HFF-Myc (cell line): ENCODE data around the gene MSANTD7.

Experiments used
- DNase-seq: peaks from one replicate; pipeline ENCODE4 v3.0.0-alpha.2; 2011; ENCODE audit warnings: low read depth; ENCODE audit errors: extremely low read depth
- H3K4me3 ChIP-seq: replicated peaks from 2 replicates; pipeline ENCODE4 v1.5.1; 2011; ENCODE audit warnings: low read depth, mild to moderate bottlenecking, control low read depth, low read length
- TF ChIP-seq, protein P1 (sequence below): IDR thresholded peaks from 2 replicates; pipeline ENCODE4 v1.5.1; 2012; ENCODE audit warnings: mild to moderate bottlenecking, low read depth, low read length, control low read depth; ENCODE audit errors: missing control alignments

The MSANTD7 gene

DNA sequence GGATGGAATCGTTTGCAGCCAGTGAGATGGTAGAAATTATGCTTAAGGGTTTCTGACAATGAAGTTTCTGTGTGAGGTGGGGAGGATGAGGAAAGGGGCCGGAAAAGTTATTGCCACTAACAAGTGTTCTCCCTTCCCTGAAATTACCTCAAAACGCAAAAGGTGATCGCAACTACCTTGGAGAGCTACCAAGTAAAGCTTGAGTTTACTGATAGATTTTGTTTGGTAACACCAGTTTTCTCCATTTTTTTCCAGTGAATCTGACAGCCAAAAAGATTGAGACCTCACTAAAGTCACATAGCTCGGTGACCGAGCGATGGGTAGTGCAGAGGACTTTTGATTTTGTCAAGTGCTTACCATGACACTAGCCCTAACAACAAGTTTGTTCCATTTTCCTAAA, 42.1 kb downstream of the MSANTD7 start:
- no peak for DNase-seq
- TF ChIP-seq, protein P1, sequence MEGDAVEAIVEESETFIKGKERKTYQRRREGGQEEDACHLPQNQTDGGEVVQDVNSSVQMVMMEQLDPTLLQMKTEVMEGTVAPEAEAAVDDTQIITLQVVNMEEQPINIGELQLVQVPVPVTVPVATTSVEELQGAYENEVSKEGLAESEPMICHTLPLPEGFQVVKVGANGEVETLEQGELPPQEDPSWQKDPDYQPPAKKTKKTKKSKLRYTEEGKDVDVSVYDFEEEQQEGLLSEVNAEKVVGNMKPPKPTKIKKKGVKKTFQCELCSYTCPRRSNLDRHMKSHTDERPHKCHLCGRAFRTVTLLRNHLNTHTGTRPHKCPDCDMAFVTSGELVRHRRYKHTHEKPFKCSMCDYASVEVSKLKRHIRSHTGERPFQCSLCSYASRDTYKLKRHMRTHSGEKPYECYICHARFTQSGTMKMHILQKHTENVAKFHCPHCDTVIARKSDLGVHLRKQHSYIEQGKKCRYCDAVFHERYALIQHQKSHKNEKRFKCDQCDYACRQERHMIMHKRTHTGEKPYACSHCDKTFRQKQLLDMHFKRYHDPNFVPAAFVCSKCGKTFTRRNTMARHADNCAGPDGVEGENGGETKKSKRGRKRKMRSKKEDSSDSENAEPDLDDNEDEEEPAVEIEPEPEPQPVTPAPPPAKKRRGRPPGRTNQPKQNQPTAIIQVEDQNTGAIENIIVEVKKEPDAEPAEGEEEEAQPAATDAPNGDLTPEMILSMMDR, result no peak
- peak overlapping the region; percentile 79 for H3K4me3 ChIP-seq

DNA sequence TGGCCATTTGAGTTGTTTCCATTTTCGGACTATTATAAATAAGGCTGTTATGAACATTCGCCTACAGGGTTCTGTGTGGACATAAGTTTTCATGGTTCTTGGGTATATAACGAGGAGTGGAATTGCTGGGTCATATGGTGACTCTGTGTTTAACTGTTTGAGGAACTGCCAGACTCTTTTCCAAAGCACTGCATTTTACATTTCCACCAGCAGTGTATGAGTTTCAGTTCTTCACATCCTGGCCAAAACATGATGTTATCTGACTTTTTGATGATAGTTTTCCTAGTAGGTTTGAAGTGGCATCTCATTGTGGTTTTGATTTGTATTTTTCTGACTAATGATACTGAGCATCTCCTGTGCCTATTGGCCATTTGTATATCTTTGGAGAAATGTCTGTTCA, 46.0 kb downstream of the MSANTD7 start:
- no peak for DNase-seq
- H3K4me3 ChIP-seq, result no peak overlapping the region
- TF ChIP-seq, protein P1, result no peak
